HG03442 (cell line): Measurements from ENCODE around the gene GTF3C2.

ENCODE experiments used
- ATAC-seq: cut with Tn5 transposase; IDR thresholded peaks from one replicate; pipeline ENCODE4 v1.9.1; 2021; ENCODE audit warnings: mild to moderate bottlenecking, moderate library complexity; ENCODE audit not compliant: unreplicated experiment

GTF3C2 gene, protein sequence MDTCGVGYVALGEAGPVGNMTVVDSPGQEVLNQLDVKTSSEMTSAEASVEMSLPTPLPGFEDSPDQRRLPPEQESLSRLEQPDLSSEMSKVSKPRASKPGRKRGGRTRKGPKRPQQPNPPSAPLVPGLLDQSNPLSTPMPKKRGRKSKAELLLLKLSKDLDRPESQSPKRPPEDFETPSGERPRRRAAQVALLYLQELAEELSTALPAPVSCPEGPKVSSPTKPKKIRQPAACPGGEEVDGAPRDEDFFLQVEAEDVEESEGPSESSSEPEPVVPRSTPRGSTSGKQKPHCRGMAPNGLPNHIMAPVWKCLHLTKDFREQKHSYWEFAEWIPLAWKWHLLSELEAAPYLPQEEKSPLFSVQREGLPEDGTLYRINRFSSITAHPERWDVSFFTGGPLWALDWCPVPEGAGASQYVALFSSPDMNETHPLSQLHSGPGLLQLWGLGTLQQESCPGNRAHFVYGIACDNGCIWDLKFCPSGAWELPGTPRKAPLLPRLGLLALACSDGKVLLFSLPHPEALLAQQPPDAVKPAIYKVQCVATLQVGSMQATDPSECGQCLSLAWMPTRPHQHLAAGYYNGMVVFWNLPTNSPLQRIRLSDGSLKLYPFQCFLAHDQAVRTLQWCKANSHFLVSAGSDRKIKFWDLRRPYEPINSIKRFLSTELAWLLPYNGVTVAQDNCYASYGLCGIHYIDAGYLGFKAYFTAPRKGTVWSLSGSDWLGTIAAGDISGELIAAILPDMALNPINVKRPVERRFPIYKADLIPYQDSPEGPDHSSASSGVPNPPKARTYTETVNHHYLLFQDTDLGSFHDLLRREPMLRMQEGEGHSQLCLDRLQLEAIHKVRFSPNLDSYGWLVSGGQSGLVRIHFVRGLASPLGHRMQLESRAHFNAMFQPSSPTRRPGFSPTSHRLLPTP

GRCh38 chr2:27356382-27357181 is at the start of gene GTF3C2:
Gene GTF3C2 (minus strand): TSS chr2:27356764. CDS start chr2:27343554, 13,210 bp downstream.
- peak; percentile 81 for ATAC-seq

GRCh38 chr2:27400348-27401135 is 44.0 kb upstream of the GTF3C2 start:
- no peak for ATAC-seq

GRCh38 chr2:27398962-27399361 is 42.4 kb upstream of the GTF3C2 start:
- ATAC-seq = no peak

DNA sequence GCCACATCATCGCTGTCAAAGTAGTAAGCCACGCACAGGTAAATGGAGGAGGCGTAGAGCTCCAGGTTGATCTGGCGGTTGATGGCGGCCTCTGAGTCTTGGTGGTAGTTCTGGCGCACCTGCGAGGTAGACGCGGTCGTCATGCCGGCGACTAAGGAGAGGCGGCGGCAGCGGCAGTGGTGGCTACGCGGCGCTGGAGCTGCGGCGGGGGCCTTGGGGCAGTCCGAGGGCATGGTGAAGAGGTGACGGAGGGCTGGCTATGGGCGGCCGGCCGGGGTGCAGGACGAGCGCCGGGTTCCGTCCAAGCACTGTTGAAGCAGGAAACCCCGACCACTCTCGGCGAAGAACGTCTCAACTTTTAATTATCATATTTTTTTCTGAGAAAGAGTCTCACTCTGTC is 36.7 kb upstream of the GTF3C2 start:
- ATAC-seq = no peak

DNA sequence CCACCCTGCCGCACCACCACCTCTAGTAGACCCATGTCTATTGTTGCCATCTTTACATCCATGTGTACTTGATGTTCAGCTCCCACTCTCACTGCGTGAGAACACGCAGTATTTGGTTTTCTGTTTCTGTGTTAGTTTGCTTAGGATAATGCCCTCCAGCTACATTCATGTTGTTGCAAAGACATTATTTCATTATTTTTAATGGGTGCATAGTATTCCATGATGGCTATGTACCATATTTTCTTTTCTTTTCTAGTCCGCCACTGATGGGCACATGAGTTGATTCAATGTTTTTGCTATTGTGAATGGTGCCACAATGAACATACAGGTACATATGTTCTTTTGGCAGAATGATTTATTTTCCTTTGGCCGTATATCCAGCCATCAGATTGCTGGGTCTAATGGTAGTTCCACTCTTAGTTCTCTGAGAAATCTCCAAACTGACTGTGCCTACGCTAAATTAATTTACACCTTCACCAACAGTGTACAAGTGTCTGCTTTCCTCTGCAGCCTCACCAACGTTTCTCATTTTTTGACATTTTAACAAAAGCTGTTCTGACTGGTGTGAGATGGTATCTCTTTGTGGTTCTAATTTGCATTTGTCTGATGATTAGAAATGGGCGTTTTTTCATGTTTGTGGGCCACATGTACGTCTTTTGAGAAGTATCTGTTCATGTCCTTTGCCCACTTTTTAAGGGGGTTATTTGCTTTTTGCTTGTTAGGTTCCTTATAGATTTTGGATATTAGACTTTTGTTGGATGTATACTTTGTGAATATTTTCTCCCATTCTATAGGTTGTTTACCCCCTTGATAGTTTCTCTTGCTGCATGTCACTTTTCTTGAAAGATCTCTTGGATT is 34.5 kb upstream of the GTF3C2 start:
- ATAC-seq = no peak

GRCh38 chr2:27381577-27382181 is 25.1 kb upstream of the GTF3C2 start:
- ATAC-seq = no peak

DNA sequence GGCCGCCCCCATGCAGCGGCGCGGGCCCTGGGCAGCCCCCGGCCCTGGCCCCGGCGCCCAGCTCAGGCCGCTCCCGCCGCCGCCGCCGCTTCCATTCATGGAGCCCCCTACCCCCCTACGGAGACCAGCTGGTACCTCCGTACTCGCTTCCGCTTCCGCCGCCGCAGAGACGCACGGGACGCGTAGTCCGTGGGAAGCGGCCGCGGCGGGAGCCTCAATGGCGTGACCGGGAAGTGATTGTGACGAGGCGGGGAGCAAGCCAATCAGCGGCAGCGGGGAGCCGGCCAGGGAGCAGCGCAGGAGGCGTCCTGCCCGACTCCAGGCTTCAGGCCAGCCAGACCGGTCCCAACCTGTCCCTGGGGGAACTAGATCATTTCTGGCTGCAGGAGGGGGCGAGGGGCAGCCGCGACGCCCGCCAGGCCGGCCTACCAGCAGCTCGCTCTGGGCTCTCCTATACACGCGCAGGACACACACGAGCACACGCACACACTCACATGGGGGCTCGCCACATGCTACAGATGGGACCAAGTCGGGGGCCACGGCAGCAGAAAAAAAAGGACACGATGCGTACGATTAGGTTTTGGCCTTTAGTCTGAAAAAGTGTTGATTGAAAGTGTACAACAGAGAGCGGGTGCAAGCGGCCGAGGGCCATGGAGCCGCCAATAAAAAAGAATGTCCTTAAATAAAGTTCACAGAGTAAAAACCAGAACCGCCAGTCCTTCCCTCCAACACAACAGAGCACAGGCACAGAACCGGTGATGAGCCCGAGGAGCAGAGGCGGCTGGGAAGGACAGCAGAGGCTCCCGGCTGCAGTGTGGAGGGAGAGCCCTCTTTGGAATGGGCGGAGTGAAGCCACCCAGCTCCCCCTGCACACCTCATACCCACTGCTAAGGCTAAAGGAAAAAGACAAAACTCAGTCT is 24.3 kb upstream of the GTF3C2 start, which contains the start of gene ZNF513:
ZNF513 (minus strand) TSS at position 109 of the 920 bp plus-strand sequence. CDS start 208 bp downstream, outside the sequence.
- ATAC-seq = peak; percentile 84

GRCh38 chr2:27379836-27380625 is 23.5 kb upstream of the GTF3C2 start:
- ATAC-seq = peak; percentile 22

- ATAC-seq = no peak
Observed at GRCh38 chr2:27379383-27379835, 22.8 kb upstream of the GTF3C2 start.

- ATAC-seq = no peak
Observed at GRCh38 chr2:27378809-27379290, 22.3 kb upstream of the GTF3C2 start.

GRCh38 chr2:27378096-27378808 is 21.7 kb upstream of the GTF3C2 start:
- no peak for ATAC-seq

DNA sequence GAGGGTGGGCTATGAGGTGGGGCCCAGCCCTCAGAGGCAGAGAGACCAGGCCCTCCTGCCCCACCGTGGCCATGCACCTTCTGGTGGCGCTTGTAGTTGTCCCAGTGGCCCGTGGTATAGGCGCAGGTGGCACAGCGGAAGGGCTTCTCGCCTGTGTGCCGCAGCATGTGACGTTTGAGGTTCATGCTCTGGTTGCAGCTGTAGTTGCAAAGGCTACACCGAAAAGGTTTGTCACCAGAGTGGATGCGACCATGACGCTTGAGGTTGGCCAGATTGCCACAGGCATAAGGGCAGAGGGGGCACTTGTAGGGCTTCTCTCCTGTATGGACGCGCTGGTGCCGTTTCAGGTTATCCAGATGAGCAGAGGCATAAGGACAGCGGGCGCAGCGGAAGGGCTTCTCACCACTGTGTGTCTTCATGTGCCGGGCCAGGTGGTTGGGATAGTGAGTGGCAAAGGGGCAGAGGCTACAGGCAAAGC is 21.1 kb upstream of the GTF3C2 start:
- no peak for ATAC-seq

DNA sequence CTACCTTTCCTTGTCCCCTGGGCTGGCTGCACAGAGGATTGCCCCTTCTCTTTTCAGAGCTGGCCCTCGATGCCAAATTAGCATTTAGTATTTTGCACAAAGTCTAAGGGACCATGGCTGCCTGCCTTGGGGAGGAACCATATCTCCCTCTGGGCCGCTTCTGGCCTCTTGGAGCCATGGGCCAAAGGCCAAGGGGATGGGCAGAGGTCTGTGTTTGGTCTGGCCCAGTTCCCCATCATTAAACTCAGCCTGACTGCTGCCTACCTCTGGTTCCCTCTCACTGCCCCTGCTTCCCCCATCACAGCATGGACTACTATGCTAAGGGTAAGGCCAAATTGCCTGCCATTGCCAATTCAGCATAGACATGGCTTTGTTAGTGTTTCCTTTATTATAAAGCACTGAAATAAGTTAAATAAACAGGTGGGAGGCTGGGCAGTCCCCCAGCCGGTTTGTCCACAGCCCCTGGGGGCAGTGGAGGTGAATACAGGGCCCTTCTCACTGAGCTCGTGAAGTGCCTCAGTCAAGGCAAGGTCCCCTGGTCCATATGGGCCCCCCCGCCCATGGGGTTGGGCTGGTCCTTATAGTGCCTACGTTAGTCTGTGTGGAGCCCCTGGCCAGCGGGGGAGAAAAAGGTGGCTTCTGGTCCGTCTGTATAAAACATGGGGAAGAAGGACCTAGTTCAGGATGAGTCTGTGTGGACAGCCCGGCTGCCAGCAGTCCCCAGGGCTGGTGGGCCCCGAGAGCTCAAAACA is 20.5 kb upstream of the GTF3C2 start:
- ATAC-seq = no peak

GRCh38 chr2:27376151-27376865 is 19.7 kb upstream of the GTF3C2 start:
- no peak for ATAC-seq
